DND-41 (cell line): ENCODE measurements around the gene HRH2.

Experiments used
- EZH2 ChIP-seq: IDR thresholded peaks from 3 replicates; pipeline ENCODE4 v1.6.1; 2012; ENCODE audit warnings: borderline replicate concordance, low read depth, mild to moderate bottlenecking, moderate library complexity, low read length, inconsistent platforms; ENCODE audit not compliant: severe bottlenecking
- TF ChIP-seq, protein P1 (sequence below): IDR thresholded peaks from 2 replicates; pipeline ENCODE4 v1.5.1; 2012; ENCODE audit warnings: borderline replicate concordance, low read length, moderate library complexity, mild to moderate bottlenecking; ENCODE audit not compliant: poor library complexity, severe bottlenecking; ENCODE audit errors: extremely low read depth

DNA sequence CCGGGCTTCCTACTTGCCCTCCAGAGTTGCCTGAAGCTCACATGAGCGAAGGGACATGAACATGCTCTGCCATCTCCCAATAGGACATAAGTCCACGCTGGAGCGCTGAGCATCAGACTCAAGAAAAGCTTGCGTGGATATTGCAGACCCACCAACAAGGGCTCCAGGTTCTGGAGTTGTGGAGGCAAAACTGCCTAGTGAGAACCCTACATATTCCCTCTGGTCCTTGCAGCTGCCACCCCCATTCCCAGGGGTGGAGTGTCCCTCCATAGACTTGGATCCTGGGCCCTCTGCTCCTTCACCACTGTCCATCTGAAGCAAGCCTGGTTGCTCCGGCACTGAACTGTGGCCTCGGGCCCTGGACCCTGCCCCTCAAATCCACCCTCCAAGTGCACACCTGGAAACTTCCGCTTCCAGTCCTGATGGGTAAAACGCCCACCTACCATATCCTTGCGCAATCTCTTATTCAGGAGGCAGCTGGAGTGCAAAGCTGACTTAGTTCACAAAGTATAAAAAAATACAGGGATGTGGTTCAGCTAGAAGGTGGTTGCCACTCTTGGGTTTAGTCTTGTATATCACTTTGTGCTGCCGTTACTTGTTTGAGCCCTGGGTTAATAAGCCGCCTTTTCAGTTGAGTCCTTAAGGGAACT lies 28.0 kb downstream of the HRH2 start:
- TF ChIP-seq, protein P1, sequence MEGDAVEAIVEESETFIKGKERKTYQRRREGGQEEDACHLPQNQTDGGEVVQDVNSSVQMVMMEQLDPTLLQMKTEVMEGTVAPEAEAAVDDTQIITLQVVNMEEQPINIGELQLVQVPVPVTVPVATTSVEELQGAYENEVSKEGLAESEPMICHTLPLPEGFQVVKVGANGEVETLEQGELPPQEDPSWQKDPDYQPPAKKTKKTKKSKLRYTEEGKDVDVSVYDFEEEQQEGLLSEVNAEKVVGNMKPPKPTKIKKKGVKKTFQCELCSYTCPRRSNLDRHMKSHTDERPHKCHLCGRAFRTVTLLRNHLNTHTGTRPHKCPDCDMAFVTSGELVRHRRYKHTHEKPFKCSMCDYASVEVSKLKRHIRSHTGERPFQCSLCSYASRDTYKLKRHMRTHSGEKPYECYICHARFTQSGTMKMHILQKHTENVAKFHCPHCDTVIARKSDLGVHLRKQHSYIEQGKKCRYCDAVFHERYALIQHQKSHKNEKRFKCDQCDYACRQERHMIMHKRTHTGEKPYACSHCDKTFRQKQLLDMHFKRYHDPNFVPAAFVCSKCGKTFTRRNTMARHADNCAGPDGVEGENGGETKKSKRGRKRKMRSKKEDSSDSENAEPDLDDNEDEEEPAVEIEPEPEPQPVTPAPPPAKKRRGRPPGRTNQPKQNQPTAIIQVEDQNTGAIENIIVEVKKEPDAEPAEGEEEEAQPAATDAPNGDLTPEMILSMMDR = no peak
- TF ChIP-seq EZH2 = no peak
